Breast epithelium (tissue), 3 donors: ENCODE results near the gene GGPS1.
"Not testable (repeated sequence)": the region's sequence is repeated elsewhere in the genome, so short reads cannot be mapped to it uniquely, and the experiment has no call there.

ENCODE experiments used
- CTCF ChIP-seq, 3 donors: fragments of 450-650 bp; IDR thresholded peaks; one replicate each; pipeline ENCODE4 v1.5.1; 2016 to 2017; ENCODE audit warnings: antibody characterized with exemption in 3 of 3, mild to moderate bottlenecking in 3 of 3, moderate library complexity in 3 of 3
- POLR2A ChIP-seq: fragments of 450-650 bp; IDR thresholded peaks from one replicate; pipeline ENCODE4 v1.6.1; 2016; ENCODE audit warnings: antibody characterized with exemption, mild to moderate bottlenecking, moderate library complexity
- POLR2AphosphoS5 ChIP-seq, 3 donors: sonication (generic); formaldehyde crosslinking; IDR thresholded peaks; one replicate each; pipeline ENCODE4 v1.6.1; 2017; ENCODE audit warnings: antibody characterized with exemption in 3 of 3

- TF ChIP-seq POLR2AphosphoS5 (IDR thresholded peaks at IDR 0.05); CTCF (IDR thresholded peaks at IDR 0.05); POLR2A: not testable (repeated sequence)
Measured at GRCh38 chr1:235283636-235284035, 44.7 kb upstream of the GGPS1 start.
